GM12892 (cell line): ENCODE data around the gene BMP2K.

ENCODE experiments used
- POLR2A ChIP-seq: IDR thresholded peaks from 2 replicates; pipeline ENCODE4 v1.6.1; 2011; ENCODE audit warnings: low read depth, low read length, control low read depth
- POLR2AphosphoS5 ChIP-seq: IDR thresholded peaks from 2 replicates; pipeline ENCODE4 v1.6.1; 2011; ENCODE audit warnings: low read depth, low read length, control low read depth

- TF ChIP-seq POLR2AphosphoS5: no peak
- TF ChIP-seq POLR2A: no peak
These were observed 20.0 kb upstream of the BMP2K start for GRCh38 chr4:78756137-78756536.
